OCI-LY1 (cell line): ENCODE measurements around the gene CMTM7.
A peak's percentile ranks its signal among the peaks of the same experiment; 100 is the strongest.
"Not testable (repeated sequence)": the region's sequence is repeated elsewhere in the genome, so short reads cannot be mapped to it uniquely, and the experiment has no call there.

Source experiments
- H2AFZ ChIP-seq: fragments of 200-600 bp; sonication (generic), shearing (Covaris generic); 2 replicates; pipeline ENCODE4 v1.6.0; 2014; ENCODE audit warnings: antibody characterized with exemption, mild to moderate bottlenecking, low read length
- H3F3A ChIP-seq: fragments of 200-600 bp; sonication (generic), shearing (Covaris generic); 2 replicates; pipeline ENCODE4 v1.6.0; 2014; ENCODE audit warnings: mild to moderate bottlenecking, antibody characterized with exemption, low read length, moderate library complexity; ENCODE audit not compliant: insufficient read depth
- H3K27ac ChIP-seq: fragments of 200-600 bp; sonication (generic); 2 replicates; pipeline ENCODE4 v1.5.1; 2014; ENCODE audit warnings: low read length, mixed run types, mild to moderate bottlenecking, low read depth; ENCODE audit not compliant: poor library complexity, severe bottlenecking
- H3K27me3 ChIP-seq: fragments of 200-600 bp; sonication (generic); 2 replicates; pipeline ENCODE4 v1.6.0; 2014; ENCODE audit warnings: antibody characterized with exemption, mild to moderate bottlenecking, low read length, moderate library complexity; ENCODE audit not compliant: insufficient read depth
- H3K36me3 ChIP-seq: fragments of 200-600 bp; sonication (generic); 2 replicates; pipeline ENCODE4 v1.6.1; 2014; ENCODE audit warnings: mild to moderate bottlenecking, antibody characterized with exemption, low read length, moderate library complexity, mixed read lengths; ENCODE audit not compliant: insufficient read depth
- H3K4me1 ChIP-seq: fragments of 200-600 bp; sonication (generic); 2 replicates; pipeline ENCODE4 v1.5.1; 2014; ENCODE audit warnings: mild to moderate bottlenecking, low read length, moderate library complexity; ENCODE audit not compliant: insufficient read depth, severe bottlenecking
- H3K4me2 ChIP-seq: fragments of 200-600 bp; sonication (generic), shearing (Covaris generic); 2 replicates; pipeline ENCODE4 v1.6.1; 2014; ENCODE audit warnings: low read length
- H3K4me3 ChIP-seq: fragments of 200-600 bp; sonication (generic); 2 replicates; pipeline ENCODE4 v1.5.1; 2014; ENCODE audit warnings: low read length, low read depth, mild to moderate bottlenecking, mixed read lengths; ENCODE audit not compliant: poor library complexity, severe bottlenecking
- H3K79me2 ChIP-seq: fragments of 200-600 bp; shearing (Covaris generic); 2 replicates; pipeline ENCODE4 v1.6.1; 2016; ENCODE audit warnings: mixed run types, low read length, mixed read lengths; ENCODE audit not compliant: insufficient read depth
- H3K9ac ChIP-seq: fragments of 200-600 bp; sonication (generic), shearing (Covaris generic); 2 replicates; pipeline ENCODE4 v1.6.1; 2014; ENCODE audit warnings: mild to moderate bottlenecking, low read length, mixed read lengths
- H3K9me2 ChIP-seq: fragments of 200-600 bp; sonication (generic), shearing (Covaris generic); 2 replicates; pipeline ENCODE4 v1.6.1; 2014; ENCODE audit warnings: low read depth, mild to moderate bottlenecking, low read length, mixed read lengths
- H3K9me3 ChIP-seq: fragments of 200-600 bp; shearing (Covaris generic); 2 replicates; pipeline ENCODE4 v1.6.1; 2014; ENCODE audit warnings: low read length, mixed read lengths
- H4K20me1 ChIP-seq: fragments of 200-600 bp; sonication (generic), shearing (Covaris generic); 2 replicates; pipeline ENCODE4 v1.6.0; 2016; ENCODE audit warnings: mild to moderate bottlenecking, low read length; ENCODE audit not compliant: insufficient read depth
- CTCF ChIP-seq: fragments of 200-600 bp; sonication (generic), shearing (Covaris generic); IDR thresholded peaks from 2 replicates; pipeline ENCODE4 v1.5.1; 2017; ENCODE audit warnings: mild to moderate bottlenecking, antibody characterized with exemption, low read length, moderate library complexity, mixed read lengths
- EZH2 ChIP-seq: fragments of 200-600 bp; sonication (generic), shearing (Covaris generic); IDR thresholded peaks from 2 replicates; pipeline ENCODE4 v1.8.0; 2017; ENCODE audit warnings: borderline replicate concordance, mixed run types, mild to moderate bottlenecking, antibody characterized with exemption, low read length, moderate library complexity, mixed read lengths

CMTM7 gene

GRCh38 chr3:32459450-32459849 is 67.8 kb downstream of the CMTM7 start:
- Histone ChIP-seq H3K4me3 (peak overlapping the region; percentile 39), H2AFZ (no peak overlapping the region), H3K4me1 (peaks cover 66% of the 10 kb centered on the region), H3K27me3 (no peaks in the 10 kb centered on the region), H3K4me2 (peak overlapping the region; percentile 61; the same call in 1 of the 2 replicates), H3K36me3 (no peaks in the 10 kb centered on the region), H3K9me3 (no peaks in the 10 kb centered on the region), H3K9me2 (no peaks in the 10 kb centered on the region), H3K9ac (peak overlapping the region; percentile 24; the same call in 1 of the 2 replicates), H4K20me1 (no peaks in the 10 kb centered on the region), H3K79me2 (no peaks in the 10 kb centered on the region), H3K27ac (peak overlapping the region; percentile 90), H3F3A (no peaks in the 10 kb centered on the region; the same call in 1 of the 2 replicates)
- no peak for TF ChIP-seq EZH2
- no peak for TF ChIP-seq CTCF

DNA sequence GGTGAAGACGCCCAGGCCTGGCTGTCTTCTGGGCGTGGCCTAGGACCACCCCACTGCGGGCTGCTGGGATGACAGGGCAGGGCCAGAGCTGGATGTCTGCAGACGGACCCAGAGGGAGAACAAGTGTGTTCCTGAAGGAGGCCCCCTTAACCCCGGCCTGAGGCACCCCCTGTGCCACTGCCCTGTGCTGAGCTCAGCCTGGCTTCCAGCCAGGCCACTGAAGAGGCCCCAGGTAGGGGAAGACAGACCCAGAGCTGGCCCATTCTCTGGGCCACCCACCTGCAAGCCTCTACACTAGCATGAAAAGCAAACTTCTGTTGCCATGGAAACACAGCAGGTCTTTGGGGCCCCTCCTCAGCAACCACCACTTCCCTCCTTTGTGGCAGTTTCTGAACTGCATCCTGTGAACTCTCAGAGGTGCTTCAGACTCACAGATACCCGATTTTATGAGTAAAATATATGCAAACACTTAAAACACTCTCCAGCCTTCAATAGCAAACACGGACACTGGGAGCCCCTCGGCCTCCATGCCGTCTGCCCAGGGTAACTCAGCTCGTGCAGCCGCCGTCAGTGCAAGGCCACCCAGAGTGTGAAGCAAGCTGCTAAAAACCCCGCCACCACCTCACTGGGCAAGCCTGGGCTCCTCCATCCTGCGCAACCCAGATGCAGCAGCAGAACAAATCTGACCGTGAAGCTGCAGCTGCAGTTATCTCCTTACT is 68.5 kb downstream of the CMTM7 start:
- Histone ChIP-seq H2AFZ (no peak overlapping the region), H3K27ac (peak overlapping the region; percentile 90), H3K4me1 (peaks cover 65% of the 10 kb centered on the region), H3F3A (no peaks in the 10 kb centered on the region; the same call in 1 of the 2 replicates), H3K36me3 (no peaks in the 10 kb centered on the region), H3K9me2 (no peaks in the 10 kb centered on the region), H3K9me3 (no peaks in the 10 kb centered on the region), H3K4me3 (peak overlapping the region; percentile 39), H3K79me2 (no peaks in the 10 kb centered on the region), H4K20me1 (no peaks in the 10 kb centered on the region), H3K9ac (peak overlapping the region; percentile 44; the same call in 1 of the 2 replicates), H3K27me3 (no peaks in the 10 kb centered on the region), H3K4me2 (peak overlapping the region; percentile 61)
- no peak for TF ChIP-seq CTCF
- no peak for TF ChIP-seq EZH2

DNA sequence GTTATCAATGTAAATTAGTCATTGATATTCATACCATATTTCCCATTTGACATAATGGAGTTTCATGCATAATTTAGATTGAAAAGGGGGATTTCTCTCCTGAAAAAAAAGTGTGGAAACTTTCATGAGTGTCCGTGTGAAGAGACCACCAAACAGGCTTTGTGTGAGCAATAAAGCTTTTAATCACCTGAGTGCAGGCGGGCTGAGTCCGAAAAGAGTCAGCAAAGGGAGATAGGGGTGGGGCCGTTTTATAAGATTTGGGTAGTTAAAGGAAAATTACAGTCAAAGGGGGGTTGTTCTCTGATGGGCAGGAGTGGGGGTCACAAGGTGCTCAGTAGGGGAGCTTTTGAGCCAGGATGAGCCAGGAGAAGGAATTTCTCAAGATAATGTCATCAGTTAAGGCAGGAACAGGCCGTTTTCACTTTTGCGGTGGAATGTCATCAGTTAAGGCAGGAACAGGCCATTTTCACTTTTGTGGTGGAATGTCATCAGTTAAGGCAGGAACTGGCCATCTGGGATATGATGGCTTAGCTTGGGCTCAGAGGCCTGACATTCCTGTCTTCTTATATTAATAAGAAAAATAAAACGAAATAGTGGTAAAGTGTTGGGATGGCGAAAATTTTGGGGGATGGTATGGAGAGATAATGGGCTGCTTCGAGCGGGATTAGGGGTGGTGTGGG is 69.3 kb downstream of the CMTM7 start:
- not testable (repeated sequence) for H3K9me2 ChIP-seq, H4K20me1 ChIP-seq, H3K36me3 ChIP-seq, H3K79me2 ChIP-seq, H3F3A ChIP-seq, H2AFZ ChIP-seq, H3K9me3 ChIP-seq, H3K27me3 ChIP-seq
- Histone ChIP-seq H3K27ac (peak overlapping the region; percentile 90), H3K4me3 (peak overlapping the region; percentile 39), H3K9ac (peak overlapping the region; percentile 44; the same call in 1 of the 2 replicates), H3K4me1 (peaks cover 57% of the 10 kb centered on the region), H3K4me2 (peak overlapping the region; percentile 61)

- H3F3A ChIP-seq, H2AFZ ChIP-seq: not testable (repeated sequence)
Observed at GRCh38 chr3:32462191-32462986, 70.7 kb downstream of the CMTM7 start.

DNA sequence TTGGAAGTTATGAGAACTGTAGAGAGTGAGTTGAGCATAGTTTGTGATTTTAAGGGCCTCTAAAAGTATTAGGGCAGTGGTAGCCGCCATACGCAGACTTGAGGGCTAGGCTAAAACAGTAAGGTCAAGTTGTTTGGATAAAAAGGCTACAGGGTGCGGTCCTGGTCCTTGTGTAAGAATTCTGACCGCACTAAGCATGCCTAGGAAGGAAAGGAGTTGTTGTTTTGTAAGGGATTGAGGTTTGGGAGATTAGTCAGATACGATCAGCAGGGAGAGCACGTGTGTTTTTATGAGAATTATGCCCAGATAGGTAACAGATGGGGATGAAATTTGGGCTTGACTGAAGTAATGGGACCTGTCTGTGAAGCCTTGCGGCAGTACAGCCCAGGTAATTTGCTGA is 71.8 kb downstream of the CMTM7 start:
- not testable (repeated sequence) for H2AFZ ChIP-seq, H3K9me2 ChIP-seq, H3K4me2 ChIP-seq, H3K27me3 ChIP-seq, H3F3A ChIP-seq, H3K36me3 ChIP-seq, H3K4me3 ChIP-seq, H4K20me1 ChIP-seq, H3K27ac ChIP-seq, H3K9ac ChIP-seq, H3K79me2 ChIP-seq, H3K9me3 ChIP-seq
- peaks cover 51% of the 10 kb centered on the region for H3K4me1 ChIP-seq

More at GRCh38 chr3:32462191-32462986, 70.7 kb downstream of the CMTM7 start:
- H3K9me3 ChIP-seq, H3K4me2 ChIP-seq, H3K4me3 ChIP-seq, H3K36me3 ChIP-seq, H3K27me3 ChIP-seq, H3K9me2 ChIP-seq, H3K9ac ChIP-seq, H3K79me2 ChIP-seq, H4K20me1 ChIP-seq: not testable (repeated sequence)
- peak overlapping the region; percentile 90 for H3K27ac ChIP-seq
- H3K4me1 ChIP-seq = peaks cover 49% of the 10 kb centered on the region
